HG02623 (cell line): ENCODE results near the gene GRK5.
"Not testable (repeated sequence)": the region's sequence is repeated elsewhere in the genome, so short reads cannot be mapped to it uniquely, and the experiment has no call there.

Experiments
- ATAC-seq: cut with Tn5 transposase; IDR thresholded peaks from one replicate; pipeline ENCODE4 v1.9.1; 2021; ENCODE audit warnings: moderate library complexity; ENCODE audit not compliant: unreplicated experiment

GRK5 gene

GRCh38 chr10:119431034-119431772, 223.8 kb downstream of the GRK5 start:
- ATAC-seq: no peak

- ATAC-seq: no peak
Measured at GRCh38 chr10:119431773-119432135, 224.4 kb downstream of the GRK5 start.

GRCh38 chr10:119434942-119435341, 227.6 kb downstream of the GRK5 start:
- ATAC-seq: not testable (repeated sequence)

- ATAC-seq: no peak
Measured at GRCh38 chr10:119438717-119439116, 231.3 kb downstream of the GRK5 start.

- ATAC-seq: no peak
Measured at GRCh38 chr10:119439922-119440321, 232.6 kb downstream of the GRK5 start.

- ATAC-seq: no peak
Measured at GRCh38 chr10:119441151-119441821, 233.9 kb downstream of the GRK5 start.

GRCh38 chr10:119441921-119442757, 234.8 kb downstream of the GRK5 start:
- ATAC-seq: no peak

GRCh38 chr10:119442758-119443060, 235.3 kb downstream of the GRK5 start:
- ATAC-seq: no peak

GRCh38 chr10:119443441-119443840, 236.1 kb downstream of the GRK5 start:
- ATAC-seq: no peak

GRCh38 chr10:119443970-119444660, 236.7 kb downstream of the GRK5 start:
- ATAC-seq: no peak

GRCh38 chr10:119444866-119445265, 237.5 kb downstream of the GRK5 start:
- no peak for ATAC-seq

GRCh38 chr10:119445311-119445934, 238.1 kb downstream of the GRK5 start:
- ATAC-seq: no peak

- ATAC-seq: no peak
Measured at GRCh38 chr10:119445935-119446317, 238.6 kb downstream of the GRK5 start.

GRCh38 chr10:119446441-119447277, 239.3 kb downstream of the GRK5 start:
- ATAC-seq: no peak

- ATAC-seq: no peak
Measured at GRCh38 chr10:119447421-119447820, 240.1 kb downstream of the GRK5 start.

- ATAC-seq: no peak
Measured at GRCh38 chr10:119447823-119448546, 240.6 kb downstream of the GRK5 start.

- ATAC-seq: no peak
Measured at GRCh38 chr10:119448628-119449584, 241.5 kb downstream of the GRK5 start.

- ATAC-seq: no peak
Measured at GRCh38 chr10:119449760-119450461, 242.5 kb downstream of the GRK5 start.
